DND-41 (cell line): ENCODE data around the gene FOXP1.

ENCODE experiments used
- CTCF ChIP-seq: IDR thresholded peaks from 2 replicates; pipeline ENCODE4 v1.5.1; 2012; ENCODE audit warnings: borderline replicate concordance, low read length, moderate library complexity, mild to moderate bottlenecking; ENCODE audit not compliant: poor library complexity, severe bottlenecking; ENCODE audit errors: extremely low read depth
- EZH2 ChIP-seq: IDR thresholded peaks from 3 replicates; pipeline ENCODE4 v1.6.1; 2012; ENCODE audit warnings: borderline replicate concordance, low read depth, mild to moderate bottlenecking, moderate library complexity, low read length, inconsistent platforms; ENCODE audit not compliant: severe bottlenecking

GRCh38 chr3:71225002-71225684 is 358.4 kb downstream of the FOXP1 start:
- no peak for TF ChIP-seq EZH2
- TF ChIP-seq CTCF, result no peak
